Rectal smooth muscle tissue (tissue), 1 donor: Measurements from ENCODE around the gene DENND4C.

ENCODE experiments used
- H3K27ac ChIP-seq: one replicate; pipeline ENCODE4 v1.7.0; 2013; ENCODE audit warnings: low read depth, low read length, inconsistent platforms
- H3K27me3 ChIP-seq: one replicate; pipeline ENCODE4 v1.7.0; 2013; ENCODE audit warnings: low read length; ENCODE audit not compliant: control insufficient read depth, insufficient read depth
- H3K36me3 ChIP-seq: one replicate; pipeline ENCODE4 v1.7.0; 2013; ENCODE audit warnings: low read length; ENCODE audit not compliant: control insufficient read depth, insufficient read depth
- H3K4me1 ChIP-seq: one replicate; pipeline ENCODE4 v1.7.0; 2013; ENCODE audit warnings: low read length; ENCODE audit not compliant: control insufficient read depth, insufficient read depth
- H3K4me3 ChIP-seq: one replicate; pipeline ENCODE4 v1.7.0; 2013; ENCODE audit warnings: low read length
- H3K9ac ChIP-seq: one replicate; pipeline ENCODE4 v1.7.0; 2013; ENCODE audit warnings: low read length

Gene DENND4C

GRCh38 chr9:19200229-19200628, 30.3 kb upstream of the DENND4C start:
- Histone ChIP-seq H3K4me3 (no peak overlapping the region), H3K27me3 (no peaks in the 10 kb centered on the region), H3K4me1 (peaks cover 5% of the 10 kb centered on the region), H3K9ac (no peak overlapping the region), H3K27ac (peak overlapping the region; percentile 68), H3K36me3 (no peaks in the 10 kb centered on the region)

DNA sequence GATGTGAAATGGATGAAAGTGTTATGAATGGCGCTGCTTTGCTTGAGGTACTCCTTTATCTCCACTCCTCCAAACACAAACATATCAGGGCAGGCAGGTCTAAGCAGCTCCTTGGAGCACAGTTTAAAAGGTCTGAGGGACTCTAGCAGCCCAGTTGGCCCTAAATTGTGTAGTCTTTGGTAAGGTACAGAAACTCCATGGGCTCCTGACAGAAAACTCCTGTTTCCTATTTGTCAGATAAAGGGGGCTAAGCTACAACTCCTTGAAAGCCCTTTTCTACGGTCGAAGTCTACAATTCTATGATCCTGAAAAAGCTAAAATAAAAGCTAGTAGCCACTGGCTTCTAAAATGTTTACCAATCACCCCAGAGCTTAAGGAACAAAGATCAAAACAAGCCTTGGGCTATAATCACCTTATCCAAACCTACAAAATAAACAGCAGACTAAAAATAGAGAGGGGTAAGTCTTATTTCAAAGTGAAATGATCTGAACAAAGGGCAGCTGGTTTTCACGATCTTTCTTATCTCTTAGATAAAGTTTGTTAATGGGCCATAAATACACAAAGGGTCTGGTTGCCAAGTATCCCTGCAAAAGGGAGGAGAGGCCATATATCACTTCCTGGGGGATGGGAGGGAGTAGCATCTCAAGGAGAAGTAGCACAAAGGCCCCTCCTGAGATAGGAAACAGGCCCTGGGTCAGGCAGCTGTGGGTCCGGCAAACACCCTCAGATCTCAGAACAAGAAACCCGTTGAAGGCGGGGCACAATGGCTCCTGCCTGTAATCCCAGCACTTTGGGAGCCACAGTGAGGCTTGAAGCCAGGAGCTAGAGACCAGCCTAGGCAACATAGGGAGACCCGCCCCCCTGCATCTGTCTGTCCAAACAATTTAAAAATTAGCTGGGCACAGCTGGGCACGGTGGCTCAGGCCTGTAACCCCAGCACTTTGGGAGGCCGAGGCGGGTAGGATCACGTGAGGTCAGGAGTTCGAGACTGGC, 28.3 kb upstream of the DENND4C start:
- Histone ChIP-seq H3K27me3 (no peaks in the 10 kb centered on the region), H3K27ac (no peak overlapping the region), H3K4me3 (no peak overlapping the region), H3K9ac (no peak overlapping the region), H3K4me1 (peaks cover 5% of the 10 kb centered on the region), H3K36me3 (no peaks in the 10 kb centered on the region)

DNA sequence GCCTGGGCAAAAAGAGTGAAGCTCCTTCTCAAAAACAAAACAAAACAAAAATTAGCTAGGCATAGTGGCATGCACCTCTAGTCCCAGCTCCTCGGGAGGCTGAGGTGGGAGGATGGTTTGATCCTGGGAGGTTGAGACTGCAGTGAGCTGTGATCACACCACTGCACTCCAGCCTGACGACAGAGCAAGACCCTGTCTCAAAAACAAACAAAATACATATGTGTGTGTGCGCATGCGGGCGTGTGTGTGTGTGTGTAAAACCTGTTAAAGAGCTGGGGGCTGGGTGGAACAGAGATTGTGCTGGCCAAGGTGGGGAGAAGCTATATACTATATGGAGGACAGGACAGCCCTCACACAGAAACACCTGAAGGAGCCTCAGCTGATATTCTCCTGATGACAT, 27.4 kb upstream of the DENND4C start:
- Histone ChIP-seq H3K36me3 (no peaks in the 10 kb centered on the region), H3K9ac (no peak overlapping the region)

DNA sequence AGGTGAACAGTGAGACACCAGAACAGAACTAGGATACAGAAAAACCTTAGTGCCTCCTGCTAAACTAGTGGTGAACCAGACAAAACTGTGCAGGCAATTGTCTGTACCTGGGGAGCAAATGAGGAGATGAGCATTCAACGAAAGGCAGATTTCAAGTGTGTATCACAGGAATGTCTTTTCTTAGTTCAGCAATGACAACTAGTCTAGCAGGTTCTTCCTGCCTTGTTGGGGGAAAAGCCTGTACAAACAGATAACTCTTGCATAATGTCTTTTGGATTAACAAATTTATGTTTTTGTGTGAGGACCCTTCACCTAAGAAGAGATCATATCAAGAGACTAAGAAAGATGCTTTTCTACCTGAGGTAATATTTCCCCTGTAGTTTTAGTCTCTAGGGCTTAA, 21.8 kb upstream of the DENND4C start:
- H3K4me3 ChIP-seq = no peak overlapping the region
- H3K4me1 ChIP-seq = no peaks in the 10 kb centered on the region
- no peaks in the 10 kb centered on the region for H3K36me3 ChIP-seq
- no peak overlapping the region for H3K27ac ChIP-seq
- no peaks in the 10 kb centered on the region for H3K27me3 ChIP-seq
- no peak overlapping the region for H3K9ac ChIP-seq

More for the DNA sequence above, 27.4 kb upstream of the DENND4C start:
- no peak overlapping the region for H3K4me3 ChIP-seq
- no peak overlapping the region for H3K27ac ChIP-seq
- H3K4me1 ChIP-seq = peaks cover 5% of the 10 kb centered on the region
- no peaks in the 10 kb centered on the region for H3K27me3 ChIP-seq

GRCh38 chr9:19209188-19209587, 21.3 kb upstream of the DENND4C start:
- Histone ChIP-seq H3K27me3 (no peaks in the 10 kb centered on the region), H3K36me3 (no peaks in the 10 kb centered on the region), H3K4me1 (no peaks in the 10 kb centered on the region), H3K4me3 (no peak overlapping the region), H3K27ac (no peak overlapping the region), H3K9ac (no peak overlapping the region)

DNA sequence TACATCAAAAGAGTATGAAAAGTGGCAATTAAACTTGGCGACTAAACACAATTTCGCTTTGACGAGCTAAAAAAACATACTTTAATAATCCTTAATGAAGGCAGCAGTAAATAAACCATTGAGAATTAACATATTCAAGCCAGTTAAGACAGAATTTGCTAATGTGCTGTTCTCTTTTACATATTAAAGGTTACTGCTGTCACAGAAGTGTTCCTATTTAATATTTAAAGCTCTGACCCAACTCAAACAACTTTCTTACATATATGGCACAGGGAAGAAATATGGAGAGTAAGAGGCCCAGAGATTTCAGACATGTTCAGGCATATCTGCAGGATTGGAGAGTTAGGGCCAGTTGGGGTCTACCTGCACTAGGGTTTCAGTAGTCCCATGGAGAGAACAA, 16.7 kb upstream of the DENND4C start:
- no peaks in the 10 kb centered on the region for H3K36me3 ChIP-seq
- H3K27me3 ChIP-seq = no peaks in the 10 kb centered on the region
- H3K4me1 ChIP-seq = no peaks in the 10 kb centered on the region
- no peak overlapping the region for H3K27ac ChIP-seq
- H3K9ac ChIP-seq = no peak overlapping the region
- H3K4me3 ChIP-seq = no peak overlapping the region

DNA sequence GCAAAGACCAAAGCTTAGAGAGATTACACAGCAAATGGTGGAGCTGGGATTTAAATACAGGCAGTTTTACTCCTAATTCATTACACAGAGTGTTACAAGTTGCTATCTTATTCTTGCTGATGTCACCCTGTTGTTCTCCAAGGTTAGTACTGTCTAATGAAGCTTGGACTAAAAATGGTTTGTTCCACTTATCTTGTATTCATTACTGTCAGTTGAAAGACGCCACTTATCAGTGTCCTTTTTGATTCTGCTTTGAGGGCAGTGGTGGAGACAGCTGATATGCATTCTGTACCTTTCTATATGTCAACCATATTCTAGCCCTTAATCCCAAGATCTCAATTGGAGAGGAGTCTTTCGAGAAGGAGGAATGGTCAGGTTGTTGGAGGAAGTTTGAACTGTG, 14.0 kb upstream of the DENND4C start:
- H3K27ac ChIP-seq = no peak overlapping the region
- H3K4me1 ChIP-seq = no peaks in the 10 kb centered on the region
- no peak overlapping the region for H3K4me3 ChIP-seq
- no peak overlapping the region for H3K9ac ChIP-seq
- no peaks in the 10 kb centered on the region for H3K27me3 ChIP-seq
- H3K36me3 ChIP-seq = no peaks in the 10 kb centered on the region

DNA sequence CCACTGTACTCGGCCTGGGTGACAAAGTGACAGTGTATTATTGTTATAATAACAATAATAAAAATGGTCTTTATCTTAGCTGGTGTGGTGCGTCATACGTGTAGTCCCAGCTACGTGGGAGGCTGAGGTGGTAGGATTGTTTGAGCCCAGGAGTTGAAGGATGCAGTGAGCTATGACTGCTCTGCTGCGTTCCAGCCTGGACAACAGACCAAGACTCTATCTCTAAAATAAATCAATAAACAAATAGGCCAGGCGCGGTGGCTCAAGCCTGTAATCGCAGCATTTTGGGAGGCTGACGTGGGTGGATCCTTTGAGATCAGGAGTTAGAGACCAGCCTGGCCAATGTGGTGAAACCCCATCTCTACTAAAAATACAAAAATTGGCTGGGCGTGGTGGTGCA, 9.2 kb upstream of the DENND4C start:
- Histone ChIP-seq H3K27ac (no peak overlapping the region), H3K9ac (no peak overlapping the region), H3K4me3 (no peak overlapping the region), H3K27me3 (no peaks in the 10 kb centered on the region), H3K36me3 (no peaks in the 10 kb centered on the region), H3K4me1 (no peaks in the 10 kb centered on the region)

DNA sequence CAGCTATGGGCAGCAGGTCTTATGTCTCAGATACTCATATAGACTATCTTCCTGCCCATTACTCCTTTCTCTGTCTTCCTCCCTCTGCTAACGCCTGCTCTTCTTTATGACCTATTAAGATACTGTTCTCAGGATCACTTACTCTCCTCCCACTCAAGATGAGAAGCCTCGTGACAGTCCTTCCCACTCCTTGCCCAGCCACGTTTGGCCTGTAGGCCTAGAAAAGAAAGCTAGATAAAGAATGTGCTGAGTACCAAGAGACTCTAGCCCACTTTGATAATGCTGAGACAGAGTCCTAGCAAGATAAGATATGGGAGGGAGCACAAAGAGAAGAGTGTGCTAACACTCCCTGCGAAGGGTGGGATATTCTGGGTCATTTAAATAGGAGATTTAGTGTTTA, 6.8 kb upstream of the DENND4C start:
- Histone ChIP-seq H3K36me3 (no peaks in the 10 kb centered on the region), H3K4me1 (no peaks in the 10 kb centered on the region), H3K27me3 (no peaks in the 10 kb centered on the region), H3K4me3 (no peak overlapping the region), H3K27ac (no peak overlapping the region), H3K9ac (no peak overlapping the region)

DNA sequence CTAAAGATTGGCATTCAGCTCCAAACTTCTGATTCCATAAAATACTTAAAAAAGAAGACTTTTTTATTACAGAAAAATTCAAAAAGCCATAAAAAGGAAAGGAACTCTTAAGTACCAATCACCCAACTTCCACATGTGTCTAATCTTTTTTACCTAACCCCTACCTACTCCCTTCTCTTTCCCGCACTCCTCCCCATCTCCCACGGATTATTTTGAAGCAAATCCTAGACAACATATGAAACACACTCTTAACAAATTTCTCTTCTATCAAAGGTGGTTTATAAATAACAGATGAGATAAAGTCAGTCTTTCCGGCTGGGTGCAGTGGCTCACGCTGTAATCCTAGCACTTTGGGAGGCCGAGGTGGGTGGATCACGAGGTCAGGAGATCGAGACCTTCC, 5.9 kb upstream of the DENND4C start:
- Histone ChIP-seq H3K4me3 (no peak overlapping the region), H3K9ac (no peak overlapping the region), H3K36me3 (no peaks in the 10 kb centered on the region), H3K4me1 (no peaks in the 10 kb centered on the region), H3K27me3 (no peaks in the 10 kb centered on the region), H3K27ac (no peak overlapping the region)

DNA sequence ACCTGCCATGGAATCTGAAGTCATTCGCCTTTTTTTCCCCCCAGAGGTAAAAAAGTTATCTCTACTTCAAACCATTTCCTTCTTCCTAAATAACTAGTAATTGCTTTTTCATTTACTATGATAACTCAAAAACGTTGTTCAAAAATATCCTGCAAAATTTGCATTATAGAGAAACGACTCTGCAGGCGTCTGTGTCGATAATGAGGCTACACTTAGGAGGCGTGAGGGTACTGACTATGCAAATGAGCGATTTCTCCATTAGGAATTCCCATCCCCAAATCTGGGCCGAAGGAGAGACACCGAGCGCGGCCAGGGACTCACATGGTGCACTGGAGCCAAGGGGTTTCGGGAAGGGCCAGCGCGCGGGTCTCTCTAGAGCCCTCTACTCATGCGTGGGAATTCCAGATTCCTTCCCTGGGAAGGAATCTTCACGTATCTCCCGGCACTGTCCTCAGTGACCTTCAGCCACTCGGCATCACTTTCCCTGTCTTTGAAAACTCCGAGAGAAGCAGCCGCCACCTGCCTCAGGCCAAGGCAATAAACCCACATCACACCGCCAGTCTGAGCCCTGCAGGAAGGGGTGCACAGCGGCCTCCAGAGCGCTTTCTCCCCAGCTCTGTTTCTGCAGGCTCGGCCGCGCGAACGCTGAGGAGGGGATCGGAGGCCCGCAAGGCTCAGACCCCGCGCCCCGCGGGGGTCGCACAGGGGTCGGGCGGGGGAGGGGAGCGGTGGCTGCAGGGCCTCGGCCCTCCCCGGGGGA, 718 bp upstream of the DENND4C start:
- no peaks in the 10 kb centered on the region for H3K27me3 ChIP-seq
- H3K4me3 ChIP-seq = peak overlapping the region; percentile 83
- H3K36me3 ChIP-seq = no peaks in the 10 kb centered on the region
- peak overlapping the region; percentile 32 for H3K9ac ChIP-seq
- H3K27ac ChIP-seq = peak overlapping the region; percentile 99
- H3K4me1 ChIP-seq = no peaks in the 10 kb centered on the region

DNA sequence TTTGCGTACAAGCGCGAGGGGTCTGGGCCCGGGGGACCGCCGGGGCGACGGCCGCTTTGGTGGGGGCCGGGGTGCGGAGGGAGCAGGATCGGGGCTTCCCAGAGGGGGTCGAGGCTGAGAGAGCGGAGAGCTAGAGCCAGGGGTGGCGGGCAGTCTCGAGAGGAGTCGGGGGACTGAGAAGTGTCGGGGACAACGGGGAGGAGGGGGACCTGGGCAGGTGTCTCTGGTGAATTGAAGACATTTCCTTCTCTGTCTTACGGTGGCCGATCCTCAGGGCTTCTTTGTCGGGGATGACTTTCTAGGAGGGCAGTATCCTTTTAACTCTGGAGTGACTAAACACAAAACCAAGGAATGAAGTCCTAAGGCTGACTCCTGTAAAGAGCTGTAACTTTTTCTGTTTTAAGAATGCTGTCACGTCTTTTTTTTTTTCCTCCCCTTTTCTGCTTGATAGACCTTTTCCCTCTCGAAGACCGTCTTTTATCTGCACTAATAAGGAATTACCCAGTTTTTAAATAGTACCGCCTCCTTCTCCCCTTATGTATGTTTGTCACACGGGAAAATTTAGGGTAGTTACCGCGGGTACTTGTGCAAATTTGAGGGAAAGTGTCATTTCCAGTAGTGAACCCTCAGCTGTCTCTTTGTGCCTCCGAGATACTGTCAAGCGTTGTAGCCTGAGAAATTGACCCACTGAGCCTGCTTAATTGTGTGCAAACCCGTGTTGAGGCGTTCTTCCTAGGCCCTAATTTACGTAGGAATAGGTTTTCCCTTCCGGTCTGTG, 822 bp downstream of the DENND4C start:
- Histone ChIP-seq H3K27me3 (no peaks in the 10 kb centered on the region), H3K4me3 (peak overlapping the region; percentile 83), H3K27ac (peak overlapping the region; percentile 99), H3K4me1 (no peaks in the 10 kb centered on the region), H3K9ac (peak overlapping the region; percentile 80), H3K36me3 (no peaks in the 10 kb centered on the region)
